NCI-H2107 treated with DMSO at 0.1 percent for 48 hours (cell line): ENCODE results near the gene C19orf73.
"Not testable (repeated sequence)": the region's sequence is repeated elsewhere in the genome, so short reads cannot be mapped to it uniquely, and the experiment has no call there.

Source experiments
- DNase-seq: peaks from one replicate; lab custom pipeline; 2025; ENCODE audit not compliant: unreplicated experiment; lab: John Stamatoyannopoulos, UW

The C19orf73 gene

GRCh38 chr19:49148784-49149651 is 30.1 kb upstream of the C19orf73 start:
- peak; percentile 80 for DNase-seq

- DNase-seq, result no peak
Observed at GRCh38 chr19:49148044-49148682, 29.2 kb upstream of the C19orf73 start.

GRCh38 chr19:49146408-49146770 is 27.4 kb upstream of the C19orf73 start:
- not testable (repeated sequence) for DNase-seq

GRCh38 chr19:49145573-49146407 is 26.8 kb upstream of the C19orf73 start:
- no peak for DNase-seq

GRCh38 chr19:49142866-49143335 is 24.0 kb upstream of the C19orf73 start:
- no peak for DNase-seq

GRCh38 chr19:49141352-49141751 is 22.4 kb upstream of the C19orf73 start:
- no peak for DNase-seq

GRCh38 chr19:49140951-49141350 is 22.0 kb upstream of the C19orf73 start:
- DNase-seq, result no peak

- no peak for DNase-seq
Observed at GRCh38 chr19:49136771-49137171, 17.8 kb upstream of the C19orf73 start.

GRCh38 chr19:49135686-49136085 is 16.7 kb upstream of the C19orf73 start:
- no peak for DNase-seq

GRCh38 chr19:49133621-49134454 is 14.9 kb upstream of the C19orf73 start:
- no peak for DNase-seq

GRCh38 chr19:49132974-49133609 is 14.1 kb upstream of the C19orf73 start:
- no peak for DNase-seq

GRCh38 chr19:49130325-49130724 is 11.4 kb upstream of the C19orf73 start:
- DNase-seq, result no peak

- DNase-seq, result no peak
Observed at GRCh38 chr19:49129238-49129583, 10.3 kb upstream of the C19orf73 start.

- DNase-seq, result no peak
Observed at GRCh38 chr19:49128545-49129237, 9.7 kb upstream of the C19orf73 start.

GRCh38 chr19:49127674-49128544 is 9.0 kb upstream of the C19orf73 start:
- DNase-seq, result peak; percentile 67

- not testable (repeated sequence) for DNase-seq
Observed at GRCh38 chr19:49127225-49127624, 8.3 kb upstream of the C19orf73 start.

- no peak for DNase-seq
Observed at GRCh38 chr19:49126575-49126974, 7.6 kb upstream of the C19orf73 start.

GRCh38 chr19:49125025-49125731 is 6.2 kb upstream of the C19orf73 start:
- DNase-seq, result no peak
